HEK293T (cell line): Measurements from ENCODE around the gene ACTRT2.

Experiments
- CTCF ChIA-PET: fragments of 350-600 bp; formaldehyde crosslinking; extraction: SDS; loops from one replicate; lab custom pipeline; 2021; ENCODE audit warnings: antibody characterized with exemption, inconsistent platforms; lab: Yijun Ruan, JAX
- POLR2A ChIA-PET: fragments of 350-600 bp; formaldehyde crosslinking; extraction: SDS; loops from one replicate; lab custom pipeline; 2020; ENCODE audit warnings: antibody characterized with exemption, inconsistent platforms; lab: Yijun Ruan, JAX
- DNase-seq: peaks from one replicate; pipeline ENCODE4 v3.0.0; 2012; ENCODE audit warnings: mixed read lengths; ENCODE audit errors: extremely low spot score
- ARNT ChIP-seq: fragments of 450-650 bp; IDR thresholded peaks from 2 replicates; pipeline ENCODE4 v1.6.1; 2017; ENCODE audit warnings: mild to moderate bottlenecking
- BHLHE40 ChIP-seq: fragments of 450-650 bp; IDR thresholded peaks from 2 replicates; pipeline ENCODE4 v1.6.1; 2016; ENCODE audit warnings: mild to moderate bottlenecking, moderate library complexity, borderline replicate concordance
- CTBP1 ChIP-seq: fragments of 450-650 bp; IDR thresholded peaks from 2 replicates; pipeline ENCODE4 v1.6.1; 2016; ENCODE audit warnings: borderline replicate concordance
- ELF4 ChIP-seq: fragments of 450-650 bp; IDR thresholded peaks from 2 replicates; pipeline ENCODE4 v1.6.1; 2017; ENCODE audit warnings: antibody characterized with exemption
- FOXA1 ChIP-seq: fragments of 450-650 bp; IDR thresholded peaks from 2 replicates; pipeline ENCODE4 v1.6.1; 2016; ENCODE audit warnings: mild to moderate bottlenecking
- FOXK2 ChIP-seq: fragments of 450-650 bp; IDR thresholded peaks from 2 replicates; pipeline ENCODE4 v1.6.1; 2016; ENCODE audit warnings: mild to moderate bottlenecking
- FOXM1 ChIP-seq: fragments of 450-650 bp; IDR thresholded peaks from 2 replicates; pipeline ENCODE4 v1.6.1; 2017; ENCODE audit warnings: mild to moderate bottlenecking, borderline replicate concordance
- HDGF ChIP-seq: fragments of 450-650 bp; IDR thresholded peaks from 2 replicates; pipeline ENCODE4 v1.6.1; 2017; ENCODE audit warnings: antibody characterized with exemption, borderline replicate concordance
- L3MBTL2 ChIP-seq: fragments of 450-650 bp; conservative IDR thresholded peaks from 2 replicates; pipeline ENCODE4 v1.6.1; 2016; ENCODE audit warnings: mild to moderate bottlenecking
- LEF1 ChIP-seq: fragments of 450-650 bp; IDR thresholded peaks from 2 replicates; pipeline ENCODE4 v1.6.1; 2017; ENCODE audit warnings: mild to moderate bottlenecking, borderline replicate concordance
- NFRKB ChIP-seq: fragments of 450-650 bp; IDR thresholded peaks from 2 replicates; pipeline ENCODE4 v1.6.1; 2016; ENCODE audit warnings: mild to moderate bottlenecking, moderate library complexity
- SP1 ChIP-seq: fragments of 450-650 bp; IDR thresholded peaks from 2 replicates; pipeline ENCODE4 v1.6.1; 2017
- SUZ12 ChIP-seq: fragments of 450-650 bp; IDR thresholded peaks from 2 replicates; pipeline ENCODE4 v1.6.1; 2016; ENCODE audit warnings: mild to moderate bottlenecking
- TARDBP ChIP-seq: fragments of 450-650 bp; IDR thresholded peaks from 2 replicates; pipeline ENCODE4 v1.6.1; 2016
- ZNF384 ChIP-seq: fragments of 450-650 bp; IDR thresholded peaks from 2 replicates; pipeline ENCODE4 v1.6.1; 2016
- TF ChIP-seq, protein P1 (sequence below): fragments of 450-650 bp; IDR thresholded peaks from 2 replicates; pipeline ENCODE4 v1.6.1; 2016

ACTRT2 gene

GRCh38 chr1:2986549-2987305 lies 34.5 kb upstream of the ACTRT2 start:
- DNase-seq, result no peak
- ChIA-PET POLR2A (no interaction called here), CTCF (interaction anchor here (0.7 kb wide), 1 partner anchor 367 kb away, joined by 3 read pairs; no protein-coding TSS in a partner anchor)
- TF ChIP-seq ELF4 (no peak), ARNT (no peak), FOXM1 (no peak), SP1 (no peak), FOXA1 (no peak), BHLHE40 (no peak), ZNF384 (no peak)
- TF ChIP-seq, protein P1, sequence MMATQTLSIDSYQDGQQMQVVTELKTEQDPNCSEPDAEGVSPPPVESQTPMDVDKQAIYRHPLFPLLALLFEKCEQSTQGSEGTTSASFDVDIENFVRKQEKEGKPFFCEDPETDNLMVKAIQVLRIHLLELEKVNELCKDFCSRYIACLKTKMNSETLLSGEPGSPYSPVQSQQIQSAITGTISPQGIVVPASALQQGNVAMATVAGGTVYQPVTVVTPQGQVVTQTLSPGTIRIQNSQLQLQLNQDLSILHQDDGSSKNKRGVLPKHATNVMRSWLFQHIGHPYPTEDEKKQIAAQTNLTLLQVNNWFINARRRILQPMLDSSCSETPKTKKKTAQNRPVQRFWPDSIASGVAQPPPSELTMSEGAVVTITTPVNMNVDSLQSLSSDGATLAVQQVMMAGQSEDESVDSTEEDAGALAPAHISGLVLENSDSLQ, result no peak

- CTCF ChIA-PET, result interaction anchor here (0.6 kb wide), 1 partner anchor 466 kb away, joined by 3 read pairs; no protein-coding TSS in a partner anchor
- TF ChIP-seq ZNF384 (no peak), ARNT (no peak), FOXA1 (no peak), HDGF (no peak), TARDBP (no peak), SUZ12 (no peak), FOXM1 (no peak), BHLHE40 (no peak), NFRKB (no peak), CTBP1 (no peak), ELF4 (no peak)
- TF ChIP-seq, protein P1, result no peak
- no peak for DNase-seq
- POLR2A ChIA-PET, result no interaction called here
Observed at GRCh38 chr1:2987773-2988172, 33.5 kb upstream of the ACTRT2 start.

GRCh38 chr1:2988256-2988655 lies 33.0 kb upstream of the ACTRT2 start:
- TF ChIP-seq, protein P1, result no peak
- TF ChIP-seq BHLHE40 (no peak), TARDBP (no peak), SP1 (no peak), ELF4 (no peak), FOXK2 (no peak), HDGF (no peak), L3MBTL2 (no peak)
- POLR2A ChIA-PET, result no interaction called here
- DNase-seq, result no peak
- CTCF ChIA-PET, result no interaction called here

- ChIA-PET POLR2A (no interaction called here), CTCF (no interaction called here)
- no peak for DNase-seq
- TF ChIP-seq L3MBTL2 (no peak), SP1 (no peak), CTBP1 (0 out of 2 replicates have a peak, but pooled peaks have one; percentile 16), FOXM1 (no peak)
Observed at GRCh38 chr1:2989185-2989584, 32.1 kb upstream of the ACTRT2 start.

DNA sequence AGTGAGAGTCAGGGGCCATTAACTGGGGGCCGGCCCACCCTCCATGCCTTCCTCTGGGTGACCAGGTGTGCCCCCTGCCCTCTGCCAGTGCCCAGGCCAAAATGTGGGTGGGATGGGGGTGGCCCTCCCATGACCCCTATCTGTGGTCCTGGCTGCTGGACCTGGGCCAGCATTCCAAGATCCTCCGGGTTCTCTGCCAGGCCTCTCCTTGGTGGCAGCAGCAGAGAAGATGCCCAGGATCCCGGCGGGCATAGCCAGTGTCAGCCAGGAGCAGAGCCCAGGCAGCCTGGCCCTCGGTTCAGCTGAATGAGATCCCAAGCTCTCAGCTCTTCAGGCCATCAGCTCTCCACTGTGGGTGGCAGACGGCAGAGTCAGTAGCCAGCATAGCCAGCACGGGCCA lies 31.3 kb upstream of the ACTRT2 start:
- TF ChIP-seq LEF1 (no peak), FOXA1 (no peak), HDGF (no peak), TARDBP (no peak), ARNT (no peak), ELF4 (no peak), SP1 (no peak), FOXM1 (no peak)
- DNase-seq, result no peak
- POLR2A ChIA-PET, result no interaction called here
- CTCF ChIA-PET, result no interaction called here

DNA sequence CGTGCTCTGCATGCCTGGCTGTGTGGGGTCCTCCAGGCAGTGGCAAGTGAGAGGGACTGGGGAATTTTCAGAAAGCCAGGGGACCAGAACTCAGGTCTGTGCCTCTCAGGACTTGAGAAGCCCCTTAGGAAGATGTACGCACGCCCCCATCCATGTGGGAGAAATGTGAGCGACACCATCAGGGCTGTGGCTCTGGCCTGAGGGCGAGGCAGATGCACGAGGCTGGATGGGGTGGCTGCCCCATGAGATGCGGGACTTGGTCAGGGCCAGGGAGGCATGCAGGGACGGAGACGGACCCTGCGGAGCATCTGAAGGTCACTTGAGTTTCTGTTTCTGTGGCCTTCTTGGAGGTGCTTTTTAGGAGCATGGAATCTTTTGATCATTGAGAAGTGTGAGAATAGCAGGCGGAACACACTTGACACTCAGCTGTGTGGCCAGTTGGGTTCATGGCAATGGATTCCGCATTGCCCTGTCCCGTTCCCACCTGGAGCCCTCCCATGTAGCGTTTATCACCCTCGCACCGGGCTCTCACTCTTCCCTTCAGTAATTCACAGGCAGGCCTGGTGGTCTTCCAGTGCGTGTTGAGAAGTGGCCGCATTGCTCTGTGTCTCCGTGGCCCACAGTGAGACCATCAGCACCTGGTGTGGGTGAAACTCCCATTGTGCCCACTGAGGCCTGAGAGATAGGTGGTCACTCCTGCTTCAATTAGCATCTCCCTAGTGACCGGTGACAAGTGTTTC lies 30.7 kb upstream of the ACTRT2 start:
- ChIA-PET CTCF (no interaction called here), POLR2A (no interaction called here)
- no peak for DNase-seq
- TF ChIP-seq FOXA1 (no peak), CTBP1 (no peak), SP1 (no peak), ELF4 (no peak), ARNT (no peak), FOXK2 (no peak), TARDBP (no peak), HDGF (no peak), BHLHE40 (no peak), L3MBTL2 (no peak), LEF1 (no peak), FOXM1 (no peak), SUZ12 (no peak)
- TF ChIP-seq, protein P1, result no peak
